ENCODE data around the gene FAM117B.
"Not testable (repeated sequence)": the region's sequence is repeated elsewhere in the genome, so short reads cannot be mapped to it uniquely, and the experiment has no call there.

The FAM117B gene

GRCh38 chr2:202758604-202759003 is 123.8 kb downstream of the FAM117B start:
- DNase-seq (ENCODE audit: low spot score), result no peak

- no peak for DNase-seq (ENCODE audit: low spot score)
Observed at GRCh38 chr2:202760848-202761247, 126.1 kb downstream of the FAM117B start.

GRCh38 chr2:202762556-202762955 is 127.8 kb downstream of the FAM117B start:
- no peak for DNase-seq (ENCODE audit: low spot score)

- DNase-seq (ENCODE audit: low spot score), result no peak
Observed at GRCh38 chr2:202763916-202764315, 129.1 kb downstream of the FAM117B start.

- DNase-seq (ENCODE audit: low spot score), result no peak
Observed at GRCh38 chr2:202764991-202765390, 130.2 kb downstream of the FAM117B start.

GRCh38 chr2:202765436-202765835 is 130.7 kb downstream of the FAM117B start:
- DNase-seq (ENCODE audit: low spot score), result no peak

- no peak for DNase-seq (ENCODE audit: low spot score)
Observed at GRCh38 chr2:202768273-202768672, 133.5 kb downstream of the FAM117B start.

- no peak for DNase-seq (ENCODE audit: low spot score)
Observed at GRCh38 chr2:202769201-202769600, 134.4 kb downstream of the FAM117B start.

- DNase-seq (ENCODE audit: low spot score), result no peak
Observed at GRCh38 chr2:202771336-202771735, 136.6 kb downstream of the FAM117B start.

- no peak for DNase-seq (ENCODE audit: low spot score)
Observed at GRCh38 chr2:202771741-202772460, 137.1 kb downstream of the FAM117B start.

GRCh38 chr2:202773301-202773973 is 138.7 kb downstream of the FAM117B start:
- no peak for DNase-seq (ENCODE audit: low spot score)

- no peak for DNase-seq (ENCODE audit: low spot score)
Observed at GRCh38 chr2:202774104-202774503, 139.3 kb downstream of the FAM117B start.

GRCh38 chr2:202778217-202778616 is 143.4 kb downstream of the FAM117B start:
- DNase-seq (ENCODE audit: low spot score), result no peak

- no peak for DNase-seq (ENCODE audit: low spot score)
Observed at GRCh38 chr2:202780514-202781021, 145.8 kb downstream of the FAM117B start.

- DNase-seq (ENCODE audit: low spot score), result no peak
Observed at GRCh38 chr2:202782940-202783558, 148.3 kb downstream of the FAM117B start.

GRCh38 chr2:202786842-202787241 is 152.1 kb downstream of the FAM117B start:
- no peak for DNase-seq (ENCODE audit: low spot score)

GRCh38 chr2:202790676-202791075 is 155.9 kb downstream of the FAM117B start:
- no peak for DNase-seq (ENCODE audit: low spot score)

GRCh38 chr2:202797944-202798343 is 163.2 kb downstream of the FAM117B start:
- no peak for DNase-seq (ENCODE audit: low spot score)

- DNase-seq (ENCODE audit: low spot score), result not testable (repeated sequence)
Observed at GRCh38 chr2:202805911-202806310, 171.1 kb downstream of the FAM117B start.

GRCh38 chr2:202807431-202808138 is 172.8 kb downstream of the FAM117B start:
- not testable (repeated sequence) for DNase-seq (ENCODE audit: low spot score)

- DNase-seq (ENCODE audit: low spot score), result no peak
Observed at GRCh38 chr2:202808754-202809153, 174.0 kb downstream of the FAM117B start.

- DNase-seq (ENCODE audit: low spot score), result no peak
Observed at GRCh38 chr2:202813387-202813786, 178.6 kb downstream of the FAM117B start.

Measured in hematopoietic multipotent progenitor cell treated with erythropoietin and hydrocortisone succinate and interleukin-3 and kit ligand, for 17 days (in vitro differentiated cells).